HepG2 (cell line): ENCODE measurements around the gene TBC1D16. TPM values are rescaled to one million over a fixed set of nuclear protein-coding genes. Genes with fewer than 3 reads are reported as not detected.

Experiments
- ATAC-seq: fragments of 200-7000 bp; cut with Tn5 transposase; 3 replicates; pipeline ENCODE4 v1.9.1; 2020; ENCODE audit warnings: mild to moderate bottlenecking, moderate library complexity
- BruUV-seq: library from RNA; stranded (reverse); fragments of 400-500 nt; replicated peaks from 2 replicates; lab custom pipeline; 2021; lab: Mats Ljungman, UMichigan
- CTCF ChIA-PET: fragments of 300-600 bp; formaldehyde crosslinking; extraction: SDS; loops from one replicate; lab custom pipeline; 2021; ENCODE audit warnings: low total read pairs, inconsistent platforms, low intra/inter-chr PET ratio; lab: Yijun Ruan, JAX
- POLR2A ChIA-PET: fragments of 350-600 bp; sonication (Branson Sonifier 250); formaldehyde crosslinking; loops from one replicate; lab custom pipeline; 2020; ENCODE audit warnings: antibody characterized with exemption, inconsistent platforms; lab: Yijun Ruan, JAX
- DNase-seq: peaks from one replicate; pipeline ENCODE4 v3.0.0-alpha.2; 2015; ENCODE audit warnings: low spot score
- FAIRE-seq: peaks from 3 replicates; lab custom pipeline; 2011; peaks lifted over from hg19 to GRCh38; lab: Jason Lieb, UNC
- H2AFZ ChIP-seq: one replicate; pipeline ENCODE4 v1.6.1; 2011; ENCODE audit warnings: low read length, inconsistent platforms
- H3K27ac ChIP-seq: fragments of 300-600 bp; 3 replicates; pipeline ENCODE4 v1.8.0; 2011; ENCODE audit warnings: mixed run types, mild to moderate bottlenecking, mixed read lengths, low read length, inconsistent platforms; ENCODE audit not compliant: insufficient read depth; ENCODE audit errors: extremely low read length
- H3K27me3 ChIP-seq, 2 experiments: fragments of 200-600 bp in 1 of 2; 2 replicates in 1 of 2; 3 replicates in 1 of 2; pipeline versions ENCODE4 v1.6.0 to v1.8.0; 2011; ENCODE audit warnings: low read length in 2 of 2, mild to moderate bottlenecking in 2 of 2, moderate library complexity in 2 of 2, inconsistent platforms in 1 of 2; ENCODE audit not compliant: insufficient read depth in 2 of 2, control insufficient read depth in 1 of 2
- H3K36me3 ChIP-seq, 2 experiments: fragments of 200-600 bp in 1 of 2; replicated peaks in 1 of 2; 2 replicates in 1 of 2; 3 replicates in 1 of 2; pipeline versions ENCODE4 v1.5.1 to v1.8.0; 2011; ENCODE audit warnings: low read length in 2 of 2, inconsistent platforms in 1 of 2; ENCODE audit not compliant: insufficient read depth in 2 of 2, control insufficient read depth in 1 of 2
- H3K4me1 ChIP-seq: 2 replicates; pipeline ENCODE4 v1.5.1; 2012; ENCODE audit warnings: low read length, inconsistent platforms; ENCODE audit not compliant: insufficient read depth
- H3K4me2 ChIP-seq: 2 replicates; pipeline ENCODE4 v1.6.0; 2011; ENCODE audit warnings: low read depth, low read length, inconsistent platforms
- H3K4me3 ChIP-seq, 3 experiments: fragments of 200-600 bp in 1 of 3; sonication (generic), shearing (Covaris generic) in 1 of 3; replicated peaks in 1 of 3; 2 replicates each; pipeline ENCODE4 v1.5.1; 2011 to 2016; ENCODE audit warnings: low read length in 3 of 3, inconsistent platforms in 2 of 3, low read depth in 2 of 3, mild to moderate bottlenecking in 2 of 3, control low read depth in 1 of 3, mixed read lengths in 1 of 3; ENCODE audit not compliant: insufficient read depth in 1 of 3
- H3K79me2 ChIP-seq: one replicate; pipeline ENCODE4 v1.6.1; 2011; ENCODE audit warnings: low read length, inconsistent platforms; ENCODE audit not compliant: insufficient read depth
- H3K9ac ChIP-seq: 2 replicates; pipeline ENCODE4 v1.6.0; 2011; ENCODE audit warnings: mild to moderate bottlenecking, low read depth, low read length, inconsistent platforms; ENCODE audit not compliant: insufficient read depth
- H3K9me3 ChIP-seq: 2 replicates; pipeline ENCODE4 v1.5.1; 2012; ENCODE audit warnings: mild to moderate bottlenecking, low read length
- H4K20me1 ChIP-seq: 2 replicates; pipeline ENCODE4 v1.6.0; 2011; ENCODE audit warnings: inconsistent platforms, mild to moderate bottlenecking, low read length, moderate library complexity; ENCODE audit not compliant: insufficient read depth
- BHLHE40 ChIP-seq: IDR thresholded peaks from 2 replicates; pipeline ENCODE4 v1.6.1; 2011; ENCODE audit warnings: low read length, improper control_type of control experiment
- CBX1 ChIP-seq: IDR thresholded peaks from one replicate; pipeline ENCODE4 v1.6.1; 2016; ENCODE audit warnings: antibody characterized with exemption, low read depth
- EHMT2 ChIP-seq: fragments of 200-600 bp; sonication (generic); IDR thresholded peaks from 2 replicates; pipeline ENCODE4 v1.7.0; 2017; ENCODE audit warnings: antibody characterized with exemption, low read depth, low read length, borderline replicate concordance
- ETV5 ChIP-seq: IDR thresholded peaks from 2 replicates; pipeline ENCODE4 v1.6.1; 2018; ENCODE audit warnings: missing biosample characterization, missing genetic modification reagents, inconsistent platforms, borderline replicate concordance
- FIP1L1 ChIP-seq: fragments of 200-400 bp; formaldehyde crosslinking; IDR thresholded peaks from 2 replicates; pipeline ENCODE4 v1.6.1; 2018; ENCODE audit warnings: low read depth, mild to moderate bottlenecking, low read length, moderate library complexity, borderline replicate concordance; ENCODE audit not compliant: insufficient read depth
- HMG20A ChIP-seq: IDR thresholded peaks from 2 replicates; pipeline ENCODE4 v1.6.1; 2016; ENCODE audit warnings: borderline replicate concordance
- MEIS1 ChIP-seq: sonication (generic); formaldehyde crosslinking; IDR thresholded peaks from 2 replicates; pipeline ENCODE4 v1.9.0; 2021; ENCODE audit warnings: mild to moderate bottlenecking, missing genetic modification reagents, moderate library complexity, borderline replicate concordance
- PCBP2 ChIP-seq: fragments of 200-400 bp; formaldehyde crosslinking; optimal IDR thresholded peaks from 2 replicates; pipeline ENCODE3; 2018; ENCODE audit warnings: low read length, low read depth; ENCODE audit not compliant: poor library complexity, severe bottlenecking
- PHF5A ChIP-seq: IDR thresholded peaks from one replicate; pipeline ENCODE4 v1.6.1; 2018; ENCODE audit warnings: low read depth, missing genetic modification reagents; ENCODE audit not compliant: unreplicated experiment
- SAFB2 ChIP-seq: sonication (generic); formaldehyde crosslinking; IDR thresholded peaks from 2 replicates; pipeline ENCODE4 v1.5.1; 2020; ENCODE audit warnings: missing genetic modification reagents, low read depth, mild to moderate bottlenecking, borderline replicate concordance
- SAP130 ChIP-seq: IDR thresholded peaks from 2 replicates; pipeline ENCODE4 v1.6.1; 2016; ENCODE audit warnings: low read depth
- ZBTB20 ChIP-seq: sonication (generic); formaldehyde crosslinking; IDR thresholded peaks from 2 replicates; pipeline ENCODE4 v1.8.1; 2023; ENCODE audit warnings: missing genetic modification reagents, low read depth, mild to moderate bottlenecking, borderline replicate concordance
- ZBTB43 ChIP-seq: sonication (generic); formaldehyde crosslinking; conservative IDR thresholded peaks from 2 replicates; pipeline ENCODE4 v1.4.0; 2020; ENCODE audit warnings: missing genetic modification reagents
- ZMAT3 ChIP-seq: sonication (generic); formaldehyde crosslinking; conservative IDR thresholded peaks from 2 replicates; pipeline ENCODE4 v1.7.0; 2021; ENCODE audit warnings: missing genetic modification reagents
- ZNF800 ChIP-seq: sonication (generic); formaldehyde crosslinking; IDR thresholded peaks from 2 replicates; pipeline ENCODE4 v1.4.0; 2020; ENCODE audit warnings: missing genetic modification reagents
- WGBS: methylation state at CpG from one replicate; pipeline ENCODE4 v1.1.6; 2017; ENCODE audit warnings: low lambda C conversion rate; 5-methylcytosine and 5-hydroxymethylcytosine counted together
- in situ Hi-C: cut with HindIII; loops from 2 replicates; pipeline ENCODE4 v1.10.0; 2017; ENCODE audit warnings: low pct_unique_long_range_greater_than_20kb; ENCODE audit not compliant: extremely low pct_ligation_motif_present
- intact Hi-C: fragments of 100-400 bp; cut with micrococcal nuclease; formaldehyde crosslinking; loops from one replicate; pipeline ENCODE4 v1.10.0; 2022; ENCODE audit not compliant: unreplicated experiment
- polyA plus RNA-seq, 8 experiments: library from polyadenylated mRNA; depleted of rRNA in 3 of 8; stranded (reverse) in 7 of 8; unstranded in 1 of 8; fragments of >200 nt; fragmentation: Illumina TruSeq in 4 of 8; extraction: Trizol in 4 of 8; gene quantifications; 2 replicates each; pipeline versions ENCODE4 v1.2.1 to v1.2.3, GENCODE V29; 2011 to 2016; ENCODE audit warnings: low read depth in 4 of 8, missing spikeins in 1 of 8, mixed read lengths in 1 of 8; ENCODE audit not compliant: insufficient read depth in 1 of 8
- total RNA-seq, 5 experiments: library from RNA; depleted of rRNA; stranded (reverse); fragments of >200 nt; fragmentation: Illumina TruSeq; extraction: Trizol; gene quantifications; 2 replicates each; pipeline ENCODE4 v1.2.3, GENCODE V29; 2016; ENCODE audit warnings: low read depth in 1 of 5

TBC1D16 gene
- total and polyA plus RNA-seq, 2 of the 13 experiments (the other 11 are each of a cell fraction or from before 2014, with no cell fraction given): 14.9 to 24.9 TPM

GRCh38 chr17:79891113-79891730 is 144.4 kb downstream of the TBC1D16 start:
- peaks cover 2 to 38% of the 10 kb centered on the region in 2 experiments; a peak in 4 of 5 replicates for H3K27me3 ChIP-seq
- no peak overlapping the region for H3K4me3 ChIP-seq
- no TSS peak for BruUV-seq
- H4K20me1 ChIP-seq: no peaks in the 10 kb centered on the region
- ChIA-PET CTCF (no interaction called here), POLR2A (interaction anchor here (1.0 to 1.3 kb wide), 2 partner anchors 54 to 101 kb away, joined by 3 to 6 read pairs; no protein-coding TSS in a partner anchor)
- peaks cover 15% of the 10 kb centered on the region for H3K4me1 ChIP-seq
- in situ Hi-C loops: no loop called here
- DNase-seq (no peak), ATAC-seq (no peak), FAIRE-seq (no peak)
- no peaks in the 10 kb centered on the region for H3K36me3 ChIP-seq
- no peak overlapping the region for H2AFZ ChIP-seq
- H3K4me2 ChIP-seq: no peak overlapping the region
- no peaks in the 10 kb centered on the region for H3K9me3 ChIP-seq
- TF ChIP-seq ZBTB20 (CRISPR knock-in tag) (no peak), FIP1L1 (no peak), CBX1 (no peak), ETV5 (CRISPR knock-in tag) (no peak), SAFB2 (no peak), SAP130 (no peak), BHLHE40 (no peak), ZMAT3 (CRISPR knock-in tag) (no peak), EHMT2 (no peak), ZBTB43 (CRISPR knock-in tag) (no peak), HMG20A (no peak), ZNF800 (CRISPR knock-in tag) (no peak), MEIS1 (CRISPR knock-in tag) (no peak), PHF5A (CRISPR knock-in tag) (no peak), PCBP2 (no peak)
- WGBS: 69% methylated on average over 16 of the region's 16 CpGs
- no peaks in the 10 kb centered on the region for H3K79me2 ChIP-seq
- intact Hi-C loops: no loop called here
- no peak overlapping the region for H3K9ac ChIP-seq
- H3K27ac ChIP-seq: no peak overlapping the region
